Measurements from ENCODE around the gene RASA4.
"Not testable (repeated sequence)": the region's sequence is repeated elsewhere in the genome, so short reads cannot be mapped to it uniquely, and the experiment has no call there.

RASA4 gene

DNA sequence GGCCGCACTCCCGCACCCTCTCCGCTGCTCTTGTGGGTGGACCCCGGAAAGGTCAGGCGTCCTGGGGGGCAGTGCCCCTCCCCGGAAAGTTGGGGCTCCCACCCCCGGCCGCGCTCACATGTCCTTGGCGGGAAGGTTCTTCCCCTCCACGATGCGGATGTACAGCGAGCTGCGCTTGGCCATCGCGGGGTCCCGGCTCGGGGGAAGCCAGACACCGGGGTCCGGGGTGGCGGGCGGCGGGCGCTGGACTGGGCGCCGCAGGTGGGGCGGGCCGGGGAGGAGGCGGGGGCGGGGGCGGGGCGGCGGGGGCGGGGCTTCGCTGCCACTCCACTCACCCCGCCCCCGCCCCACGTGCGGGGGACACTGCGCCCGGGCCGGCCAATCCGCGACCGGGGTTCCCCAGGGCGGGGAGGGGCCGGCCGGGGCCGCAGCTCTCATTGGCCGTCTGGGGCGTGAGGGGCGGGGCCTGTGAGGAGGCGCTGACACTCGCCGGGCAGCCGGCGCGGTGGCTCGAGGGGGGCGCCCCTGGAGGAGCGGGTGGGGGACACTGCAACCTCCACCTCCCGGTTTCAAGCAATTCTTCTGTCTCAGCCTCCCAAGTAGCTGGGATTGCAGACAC is at the start of gene RASA4:
TSS of gene RASA4 (minus strand) at position 250 of the 619 bp plus-strand sequence. CDS start at position 183, 67 bp downstream.
- not testable (repeated sequence) for H3K27ac ChIP-seq (ENCODE audit: low read depth in 2 of 2, low read length in 2 of 2); H3K4me1 ChIP-seq (ENCODE audit: control insufficient read depth in 2 of 2, insufficient read depth in 2 of 2, low read length in 2 of 2); H3K9ac ChIP-seq (ENCODE audit: low read depth in 1 of 2, low read length in 2 of 2); H3K27me3 ChIP-seq (ENCODE audit: control insufficient read depth in 2 of 2, insufficient read depth in 2 of 2, low read length in 2 of 2); H3K36me3 ChIP-seq (ENCODE audit: control insufficient read depth in 2 of 2, insufficient read depth in 2 of 2, low read length in 2 of 2); H3K9me3 ChIP-seq (ENCODE audit: control insufficient read depth in 2 of 2, low read length in 2 of 2)
- H3K4me3 ChIP-seq (ENCODE audit: low read length in 2 of 2): peak within 1 kb of the TSS in 1 of 2 donors; percentile 48

DNA sequence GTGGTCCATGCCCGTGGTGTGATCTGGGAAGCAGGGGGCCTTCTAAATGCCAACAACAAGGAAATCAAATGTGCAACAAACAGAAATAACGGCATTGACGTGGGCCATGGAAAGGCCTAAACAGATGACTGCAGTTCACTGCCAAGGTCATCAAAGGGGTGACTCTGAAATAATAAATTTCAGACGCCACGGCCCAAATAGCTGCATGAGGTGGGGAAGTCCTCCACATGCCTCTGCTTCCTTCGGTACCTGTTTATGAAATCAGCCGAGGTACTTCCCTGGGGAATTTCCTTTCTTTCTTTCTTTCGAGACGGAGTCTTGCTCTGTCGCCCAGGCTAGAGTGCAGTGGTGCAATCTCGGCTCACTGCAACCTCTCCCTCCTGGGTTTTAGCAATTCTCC is 48.2 kb upstream of the RASA4 start:
- H3K9ac ChIP-seq (ENCODE audit: low read depth in 1 of 2, low read length in 2 of 2); H3K9me3 ChIP-seq (ENCODE audit: control insufficient read depth in 2 of 2, low read length in 2 of 2); H3K4me3 ChIP-seq (ENCODE audit: low read length in 2 of 2); H3K4me1 ChIP-seq (ENCODE audit: control insufficient read depth in 2 of 2, insufficient read depth in 2 of 2, low read length in 2 of 2); H3K27me3 ChIP-seq (ENCODE audit: control insufficient read depth in 2 of 2, insufficient read depth in 2 of 2, low read length in 2 of 2); H3K36me3 ChIP-seq (ENCODE audit: control insufficient read depth in 2 of 2, insufficient read depth in 2 of 2, low read length in 2 of 2); H3K27ac ChIP-seq (ENCODE audit: low read depth in 2 of 2, low read length in 2 of 2): not testable (repeated sequence)

GRCh38 chr7:102649924-102650323 is 33.4 kb upstream of the RASA4 start, which contains the start of gene SPDYE2B:
Gene SPDYE2B (plus strand): TSS chr7:102650319. CDS start chr7:102652349, 2,030 bp downstream.
- H3K27me3 ChIP-seq (ENCODE audit: control insufficient read depth in 2 of 2, insufficient read depth in 2 of 2, low read length in 2 of 2); H3K9me3 ChIP-seq (ENCODE audit: control insufficient read depth in 2 of 2, low read length in 2 of 2); H3K9ac ChIP-seq (ENCODE audit: low read depth in 1 of 2, low read length in 2 of 2); H3K4me3 ChIP-seq (ENCODE audit: low read length in 2 of 2); H3K36me3 ChIP-seq (ENCODE audit: control insufficient read depth in 2 of 2, insufficient read depth in 2 of 2, low read length in 2 of 2); H3K27ac ChIP-seq (ENCODE audit: low read depth in 2 of 2, low read length in 2 of 2); H3K4me1 ChIP-seq (ENCODE audit: control insufficient read depth in 2 of 2, insufficient read depth in 2 of 2, low read length in 2 of 2): not testable (repeated sequence)

DNA sequence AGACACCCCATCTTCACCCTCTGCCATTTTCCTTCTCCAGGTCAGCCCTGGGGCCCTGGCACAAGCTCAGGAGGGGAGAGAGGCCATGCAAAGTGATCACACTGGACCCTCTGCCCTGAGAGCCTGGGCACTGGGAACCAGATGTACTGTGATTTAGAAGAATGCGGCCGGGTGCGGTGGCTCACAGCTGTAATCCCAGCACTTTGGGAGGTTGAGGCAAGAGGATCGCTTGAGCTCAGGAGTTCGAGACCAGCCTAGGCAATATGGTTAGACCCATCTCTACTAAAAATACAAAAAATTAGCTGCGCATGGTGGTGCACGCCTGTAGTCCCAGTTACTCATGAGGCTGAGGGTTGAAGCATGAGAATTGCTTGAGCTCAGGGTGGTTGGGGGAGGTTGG is 31.3 kb upstream of the RASA4 start:
- H3K9ac ChIP-seq (ENCODE audit: low read depth in 1 of 2, low read length in 2 of 2); H3K4me3 ChIP-seq (ENCODE audit: low read length in 2 of 2); H3K9me3 ChIP-seq (ENCODE audit: control insufficient read depth in 2 of 2, low read length in 2 of 2); H3K36me3 ChIP-seq (ENCODE audit: control insufficient read depth in 2 of 2, insufficient read depth in 2 of 2, low read length in 2 of 2); H3K27ac ChIP-seq (ENCODE audit: low read depth in 2 of 2, low read length in 2 of 2); H3K4me1 ChIP-seq (ENCODE audit: control insufficient read depth in 2 of 2, insufficient read depth in 2 of 2, low read length in 2 of 2); H3K27me3 ChIP-seq (ENCODE audit: control insufficient read depth in 2 of 2, insufficient read depth in 2 of 2, low read length in 2 of 2): not testable (repeated sequence)

- not testable (repeated sequence) for H3K36me3 ChIP-seq (ENCODE audit: control insufficient read depth in 2 of 2, insufficient read depth in 2 of 2, low read length in 2 of 2); H3K9ac ChIP-seq (ENCODE audit: low read depth in 1 of 2, low read length in 2 of 2); H3K9me3 ChIP-seq (ENCODE audit: control insufficient read depth in 2 of 2, low read length in 2 of 2); H3K27ac ChIP-seq (ENCODE audit: low read depth in 2 of 2, low read length in 2 of 2); H3K27me3 ChIP-seq (ENCODE audit: control insufficient read depth in 2 of 2, insufficient read depth in 2 of 2, low read length in 2 of 2); H3K4me3 ChIP-seq (ENCODE audit: low read length in 2 of 2); H3K4me1 ChIP-seq (ENCODE audit: control insufficient read depth in 2 of 2, insufficient read depth in 2 of 2, low read length in 2 of 2)
These were observed 26.8 kb upstream of the RASA4 start for GRCh38 chr7:102643404-102643803.

- H3K36me3 ChIP-seq (ENCODE audit: control insufficient read depth in 2 of 2, insufficient read depth in 2 of 2, low read length in 2 of 2); H3K9ac ChIP-seq (ENCODE audit: low read depth in 1 of 2, low read length in 2 of 2); H3K4me3 ChIP-seq (ENCODE audit: low read length in 2 of 2); H3K27ac ChIP-seq (ENCODE audit: low read depth in 2 of 2, low read length in 2 of 2); H3K27me3 ChIP-seq (ENCODE audit: control insufficient read depth in 2 of 2, insufficient read depth in 2 of 2, low read length in 2 of 2); H3K4me1 ChIP-seq (ENCODE audit: control insufficient read depth in 2 of 2, insufficient read depth in 2 of 2, low read length in 2 of 2); H3K9me3 ChIP-seq (ENCODE audit: control insufficient read depth in 2 of 2, low read length in 2 of 2): not testable (repeated sequence)
These were observed 26.1 kb upstream of the RASA4 start, which contains the start of gene UPK3BL1 for GRCh38 chr7:102642691-102643090. Gene UPK3BL1 (minus strand): TSS chr7:102642791. CDS start chr7:102642741, 50 bp downstream.

- H3K4me3 ChIP-seq (ENCODE audit: low read length in 2 of 2); H3K27ac ChIP-seq (ENCODE audit: low read depth in 2 of 2, low read length in 2 of 2); H3K4me1 ChIP-seq (ENCODE audit: control insufficient read depth in 2 of 2, insufficient read depth in 2 of 2, low read length in 2 of 2); H3K9ac ChIP-seq (ENCODE audit: low read depth in 1 of 2, low read length in 2 of 2); H3K27me3 ChIP-seq (ENCODE audit: control insufficient read depth in 2 of 2, insufficient read depth in 2 of 2, low read length in 2 of 2); H3K9me3 ChIP-seq (ENCODE audit: control insufficient read depth in 2 of 2, low read length in 2 of 2); H3K36me3 ChIP-seq (ENCODE audit: control insufficient read depth in 2 of 2, insufficient read depth in 2 of 2, low read length in 2 of 2): not testable (repeated sequence)
These were observed 22.3 kb upstream of the RASA4 start for GRCh38 chr7:102638848-102639247.

DNA sequence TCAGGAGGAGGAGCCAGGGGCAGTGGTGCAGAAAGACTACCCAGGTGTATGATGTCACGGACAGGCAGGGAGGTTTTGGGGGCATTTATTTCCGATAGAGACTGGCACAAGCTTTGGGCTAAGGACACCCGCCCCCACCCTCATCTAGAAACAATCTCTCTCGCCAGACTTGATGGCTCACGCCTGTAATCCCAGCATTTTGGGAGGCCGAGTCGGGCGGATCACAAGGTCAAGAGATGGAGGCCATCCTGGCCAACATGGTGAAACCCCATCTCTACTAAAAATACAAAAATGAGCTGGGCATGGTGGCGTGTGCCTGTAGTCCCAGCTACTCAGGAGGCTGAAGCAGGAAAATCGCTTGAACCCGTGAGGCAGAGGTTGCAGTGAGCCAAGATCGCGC is 20.4 kb upstream of the RASA4 start:
- H3K4me1 ChIP-seq (ENCODE audit: control insufficient read depth in 2 of 2, insufficient read depth in 2 of 2, low read length in 2 of 2); H3K9ac ChIP-seq (ENCODE audit: low read depth in 1 of 2, low read length in 2 of 2); H3K27ac ChIP-seq (ENCODE audit: low read depth in 2 of 2, low read length in 2 of 2); H3K4me3 ChIP-seq (ENCODE audit: low read length in 2 of 2); H3K27me3 ChIP-seq (ENCODE audit: control insufficient read depth in 2 of 2, insufficient read depth in 2 of 2, low read length in 2 of 2); H3K9me3 ChIP-seq (ENCODE audit: control insufficient read depth in 2 of 2, low read length in 2 of 2); H3K36me3 ChIP-seq (ENCODE audit: control insufficient read depth in 2 of 2, insufficient read depth in 2 of 2, low read length in 2 of 2): not testable (repeated sequence)

GRCh38 chr7:102635354-102635753 is 18.8 kb upstream of the RASA4 start:
- H3K9ac ChIP-seq (ENCODE audit: low read depth in 1 of 2, low read length in 2 of 2); H3K4me3 ChIP-seq (ENCODE audit: low read length in 2 of 2); H3K27me3 ChIP-seq (ENCODE audit: control insufficient read depth in 2 of 2, insufficient read depth in 2 of 2, low read length in 2 of 2); H3K36me3 ChIP-seq (ENCODE audit: control insufficient read depth in 2 of 2, insufficient read depth in 2 of 2, low read length in 2 of 2); H3K9me3 ChIP-seq (ENCODE audit: control insufficient read depth in 2 of 2, low read length in 2 of 2); H3K4me1 ChIP-seq (ENCODE audit: control insufficient read depth in 2 of 2, insufficient read depth in 2 of 2, low read length in 2 of 2); H3K27ac ChIP-seq (ENCODE audit: low read depth in 2 of 2, low read length in 2 of 2): not testable (repeated sequence)

DNA sequence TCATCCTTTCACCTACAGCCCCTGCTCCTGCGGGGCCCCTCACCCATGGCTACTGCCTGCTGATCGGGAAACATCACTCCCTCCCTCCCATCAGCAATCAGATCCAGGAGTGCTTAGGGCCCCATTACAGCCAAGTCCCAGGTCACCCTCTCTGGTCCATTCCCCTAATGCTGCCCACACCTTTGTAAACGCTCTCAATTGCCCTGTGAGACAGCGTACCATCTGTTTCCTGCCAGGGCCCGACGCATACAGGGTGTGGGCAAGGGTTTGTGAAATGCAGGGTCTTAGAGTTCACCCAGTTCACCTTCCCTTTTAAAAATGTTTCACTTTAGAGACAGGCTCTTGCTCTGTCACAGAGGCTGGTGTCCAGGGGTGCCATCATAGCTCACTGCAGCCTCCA is 17.7 kb upstream of the RASA4 start:
- H3K9ac ChIP-seq (ENCODE audit: low read depth in 1 of 2, low read length in 2 of 2); H3K27me3 ChIP-seq (ENCODE audit: control insufficient read depth in 2 of 2, insufficient read depth in 2 of 2, low read length in 2 of 2); H3K4me1 ChIP-seq (ENCODE audit: control insufficient read depth in 2 of 2, insufficient read depth in 2 of 2, low read length in 2 of 2); H3K9me3 ChIP-seq (ENCODE audit: control insufficient read depth in 2 of 2, low read length in 2 of 2); H3K4me3 ChIP-seq (ENCODE audit: low read length in 2 of 2); H3K36me3 ChIP-seq (ENCODE audit: control insufficient read depth in 2 of 2, insufficient read depth in 2 of 2, low read length in 2 of 2); H3K27ac ChIP-seq (ENCODE audit: low read depth in 2 of 2, low read length in 2 of 2): not testable (repeated sequence)

GRCh38 chr7:102630622-102631021 is 14.1 kb upstream of the RASA4 start:
- not testable (repeated sequence) for H3K36me3 ChIP-seq (ENCODE audit: control insufficient read depth in 2 of 2, insufficient read depth in 2 of 2, low read length in 2 of 2); H3K4me1 ChIP-seq (ENCODE audit: control insufficient read depth in 2 of 2, insufficient read depth in 2 of 2, low read length in 2 of 2); H3K27ac ChIP-seq (ENCODE audit: low read depth in 2 of 2, low read length in 2 of 2); H3K27me3 ChIP-seq (ENCODE audit: control insufficient read depth in 2 of 2, insufficient read depth in 2 of 2, low read length in 2 of 2); H3K9ac ChIP-seq (ENCODE audit: low read depth in 1 of 2, low read length in 2 of 2); H3K4me3 ChIP-seq (ENCODE audit: low read length in 2 of 2); H3K9me3 ChIP-seq (ENCODE audit: control insufficient read depth in 2 of 2, low read length in 2 of 2)

Data from mucosa of rectum (tissue), 2 donors.